GM19025 (cell line): ENCODE measurements around the gene ZNF48.

Experiments used
- ATAC-seq: cut with Tn5 transposase; IDR thresholded peaks from one replicate; pipeline ENCODE4 v1.9.1; 2021; ENCODE audit warnings: mild to moderate bottlenecking, low read depth, moderate library complexity; ENCODE audit not compliant: unreplicated experiment

ZNF48 gene

DNA sequence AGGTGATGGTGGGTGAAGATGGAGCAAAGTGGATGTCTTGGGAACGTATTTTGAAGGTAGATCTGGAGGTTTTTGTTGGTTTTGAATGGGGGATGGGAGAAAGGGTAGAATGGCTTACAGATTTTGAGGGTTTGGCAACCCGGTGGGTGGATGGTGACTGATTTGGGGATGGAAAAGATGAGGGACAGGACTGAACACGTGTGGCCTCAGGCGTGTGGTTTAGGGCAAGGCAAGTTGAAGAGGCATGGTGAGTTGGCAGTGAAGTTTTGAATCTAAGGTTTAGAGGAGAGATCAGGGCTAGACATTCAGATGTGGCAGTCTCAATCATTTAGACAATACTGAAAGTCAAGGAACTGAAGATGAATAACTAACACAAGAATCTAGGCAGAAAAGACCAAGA is 39.6 kb downstream of the ZNF48 start:
- ATAC-seq, result no peak

- no peak for ATAC-seq
Measured at GRCh38 chr16:30437511-30438046, 42.4 kb downstream of the ZNF48 start.

DNA sequence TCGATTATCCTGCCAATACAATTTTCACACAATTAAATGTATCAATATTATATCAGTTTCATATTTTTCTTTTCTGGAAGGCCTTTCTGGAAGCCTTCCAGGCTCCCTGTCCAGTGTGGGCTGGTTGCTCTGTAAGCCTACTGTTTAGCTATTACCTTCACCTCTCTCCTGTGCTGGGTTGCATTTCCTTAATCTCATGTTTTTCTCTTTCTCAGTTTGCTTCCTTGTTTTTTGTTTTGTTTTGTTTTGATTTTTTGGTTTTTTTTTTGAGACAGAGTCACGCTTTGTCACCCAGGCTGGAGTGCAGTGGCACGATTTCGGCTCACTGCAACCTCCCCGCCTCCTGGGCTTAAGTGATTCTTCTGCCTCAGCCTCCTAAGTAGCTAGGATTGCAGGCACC is 43.6 kb downstream of the ZNF48 start:
- ATAC-seq, result no peak

DNA sequence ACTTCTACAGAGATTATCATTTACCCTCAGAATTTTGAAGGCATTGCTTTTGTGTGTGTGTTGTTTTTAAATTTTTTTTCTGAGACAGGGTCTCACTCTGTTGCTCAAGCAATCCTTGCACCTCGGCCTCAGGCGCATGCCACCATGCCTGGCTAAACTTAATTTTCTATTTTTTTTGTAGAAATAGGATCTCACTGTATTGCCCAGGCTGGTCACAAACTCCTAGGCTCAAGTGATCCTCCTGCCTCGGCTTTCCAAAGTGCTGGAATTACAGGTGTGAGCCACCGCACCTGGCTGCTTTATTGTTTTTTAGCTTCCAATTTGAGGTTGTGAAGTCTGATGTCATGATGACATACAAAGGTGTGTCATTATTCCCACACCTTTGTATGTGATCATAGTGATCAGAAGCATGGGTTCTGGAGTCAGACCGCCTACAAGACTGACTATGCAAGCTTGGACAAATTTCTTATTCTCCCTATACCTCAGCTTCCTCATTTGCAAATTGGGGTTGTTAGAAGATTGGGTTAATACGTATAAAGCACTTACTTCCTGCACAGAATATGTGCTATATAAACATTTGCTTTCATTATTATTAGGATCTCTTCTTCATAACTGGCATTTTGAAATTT is 44.6 kb downstream of the ZNF48 start:
- ATAC-seq, result no peak

DNA sequence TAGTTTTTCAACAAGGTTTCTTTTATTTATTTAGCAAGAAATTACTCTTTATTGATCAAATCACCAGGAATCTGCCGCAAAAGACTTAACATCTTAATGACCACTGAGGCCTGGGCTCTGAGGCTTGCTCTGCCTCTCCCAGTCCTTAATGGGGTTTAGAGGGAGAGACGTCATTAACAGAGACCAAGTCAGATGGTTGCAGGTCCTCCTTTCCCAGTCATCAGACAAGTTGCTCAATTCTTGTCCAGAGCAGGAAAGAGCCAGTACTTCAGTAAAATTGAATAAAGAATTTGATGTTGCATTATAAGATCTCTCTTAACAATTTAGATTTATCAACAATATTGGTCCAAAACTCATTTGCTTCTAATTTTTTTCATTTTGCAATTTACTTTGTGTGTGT is 48.4 kb downstream of the ZNF48 start:
- no peak for ATAC-seq

DNA sequence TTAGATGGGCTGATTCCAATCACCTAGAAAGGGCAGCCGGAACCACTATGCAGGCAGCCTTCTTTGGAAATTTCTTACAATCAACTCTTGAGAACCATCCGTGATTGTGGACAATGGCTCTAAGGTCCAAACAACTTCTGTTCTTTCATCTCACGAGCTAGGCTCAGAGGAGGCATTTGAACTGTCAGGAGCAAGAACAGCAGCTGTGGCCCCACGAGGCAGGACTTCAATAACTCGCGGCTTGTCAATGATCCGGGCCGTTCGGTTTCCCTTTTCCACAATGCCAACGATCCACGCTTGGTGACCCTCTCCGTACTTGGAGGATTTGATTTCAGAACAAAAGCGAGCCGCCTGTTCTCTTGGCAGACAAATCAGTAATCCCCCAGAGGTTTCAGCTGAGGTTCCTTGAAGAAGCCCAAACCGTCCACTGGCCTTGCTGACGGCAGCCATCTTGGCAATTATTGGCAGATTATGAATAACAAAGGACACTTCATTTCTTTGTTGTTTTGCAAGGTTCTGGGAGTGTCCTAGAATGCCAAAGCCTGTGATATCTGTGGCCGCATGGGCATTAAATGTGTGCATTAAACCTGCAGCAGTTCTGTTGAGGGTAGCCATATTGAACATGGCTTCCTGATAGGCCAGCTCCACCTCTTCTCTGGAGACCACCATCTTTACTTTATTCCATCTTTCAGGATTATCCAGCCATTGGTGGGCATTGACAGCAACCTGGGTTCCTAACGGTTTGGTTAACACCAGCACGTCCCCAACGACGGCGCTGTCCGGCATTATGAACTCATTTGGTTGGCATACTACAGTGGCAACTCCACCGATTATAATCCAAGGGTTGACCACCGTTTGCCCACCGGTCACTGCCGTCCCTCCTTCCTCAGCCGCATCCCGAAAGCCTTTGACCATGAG is 49.3 kb downstream of the ZNF48 start:
- no peak for ATAC-seq

DNA sequence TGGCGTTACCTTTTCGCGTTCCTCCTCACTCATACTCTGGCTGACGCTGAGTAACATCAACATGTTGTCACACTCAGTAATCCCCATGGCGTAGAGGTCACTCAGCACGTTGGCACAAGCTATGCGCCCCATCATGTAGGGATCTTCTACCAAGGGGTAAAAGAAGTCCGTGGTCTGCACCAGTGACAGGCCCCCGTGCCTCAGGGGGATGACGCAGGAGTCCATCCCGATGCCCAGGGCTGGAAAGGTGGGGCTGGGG is 49.9 kb downstream of the ZNF48 start:
- no peak for ATAC-seq

GRCh38 chr16:30445408-30446202 is 50.4 kb downstream of the ZNF48 start, which contains the start of gene SEPHS2:
SEPHS2 (minus strand) TSS chr16:30445874; CDS start chr16:30445727, 147 bp downstream.
- ATAC-seq, result peak; percentile 79

DNA sequence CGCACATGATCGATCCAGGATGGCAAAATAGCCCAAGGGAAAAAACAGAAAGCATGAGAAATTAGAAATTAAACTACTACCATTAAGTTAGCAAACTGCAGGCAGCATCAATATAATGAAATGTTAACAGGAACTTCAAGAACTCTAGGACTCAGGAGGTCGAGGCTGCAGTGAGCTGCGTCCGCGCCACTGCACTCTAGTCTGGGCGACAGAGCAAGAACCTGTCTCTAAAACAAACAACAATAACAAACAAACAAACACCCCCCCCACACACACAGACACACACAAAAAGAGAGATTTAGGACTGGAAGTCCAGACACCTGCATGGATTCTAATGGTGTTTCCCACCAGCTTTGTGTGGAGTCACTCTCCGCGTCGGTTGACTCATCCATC is 51.0 kb downstream of the ZNF48 start:
- no peak for ATAC-seq

DNA sequence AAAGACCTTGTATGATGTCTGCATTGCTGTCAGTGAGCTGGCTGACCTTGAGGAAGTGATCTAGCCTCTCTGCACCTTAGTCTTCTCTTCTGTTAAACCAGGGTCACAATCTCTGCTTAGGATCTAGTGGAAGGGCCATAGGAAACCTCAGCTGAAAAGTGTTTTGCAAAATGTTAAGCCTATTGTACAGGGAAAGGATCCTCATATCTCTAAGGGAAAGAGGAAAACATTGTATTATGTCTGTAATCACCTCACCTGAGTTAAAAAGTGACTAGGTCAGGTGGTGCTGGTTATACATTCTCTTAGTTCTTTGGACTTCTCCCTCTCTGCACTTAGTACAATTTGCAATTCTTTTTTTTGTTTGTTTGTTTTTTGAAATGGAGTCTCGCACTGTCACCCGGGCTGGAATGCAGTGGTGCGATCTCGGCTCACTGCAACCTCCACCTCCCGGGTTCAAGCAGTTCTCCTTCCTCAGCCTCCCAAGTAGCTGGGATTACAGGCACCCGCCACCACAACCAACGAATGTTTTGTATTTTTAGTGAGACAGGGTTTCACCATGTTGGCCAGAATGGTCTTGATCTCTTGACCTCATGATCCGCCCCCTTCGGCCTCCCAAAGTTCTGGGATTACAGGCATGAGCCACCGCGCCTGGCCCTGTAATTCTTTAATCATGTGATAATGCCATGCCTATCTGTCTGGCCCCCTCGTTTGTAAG is 52.4 kb downstream of the ZNF48 start:
- ATAC-seq, result no peak

DNA sequence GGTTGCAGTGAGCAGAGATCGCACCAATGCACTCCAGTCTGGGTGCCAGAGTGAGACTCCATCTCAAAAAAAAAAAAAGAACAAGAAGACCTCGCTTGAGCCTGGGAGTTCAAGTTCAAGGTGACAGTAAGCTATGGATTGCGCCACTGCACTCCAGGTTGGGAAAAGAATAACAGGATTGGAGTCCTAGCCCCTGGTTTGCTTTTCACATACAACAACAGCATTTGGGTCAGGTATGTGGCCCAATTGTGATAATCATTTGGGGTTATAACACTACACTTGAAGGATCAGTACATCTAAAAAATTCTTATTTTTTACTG is 53.9 kb downstream of the ZNF48 start:
- ATAC-seq, result no peak
